Kidney epithelial cell (primary cell): ENCODE results near the gene MX2. TPM values are rescaled to one million over a fixed set of nuclear protein-coding genes. Genes with fewer than 3 reads are reported as not detected.
"Not testable (repeated sequence)": the region's sequence is repeated elsewhere in the genome, so short reads cannot be mapped to it uniquely, and the experiment has no call there.

Experiments used
- DNase-seq: peaks from one replicate; pipeline ENCODE4 v3.0.0-alpha.2; 2010; ENCODE audit warnings: low read depth
- H3K27me3 ChIP-seq: 2 replicates; pipeline ENCODE4 v1.6.0; 2011; ENCODE audit warnings: low read length; ENCODE audit not compliant: control insufficient read depth, insufficient read depth
- H3K36me3 ChIP-seq: 2 replicates; pipeline ENCODE4 v1.5.1; 2011; ENCODE audit warnings: low read length; ENCODE audit not compliant: control insufficient read depth, insufficient read depth
- H3K4me3 ChIP-seq: 2 replicates; pipeline ENCODE4 v1.5.1; 2011; ENCODE audit warnings: low read depth, mild to moderate bottlenecking, control low read depth, low read length
- CTCF ChIP-seq: IDR thresholded peaks from 2 replicates; pipeline ENCODE4 v1.5.1; 2011; ENCODE audit warnings: mild to moderate bottlenecking, moderate library complexity, low read length, control low read depth, inconsistent platforms; ENCODE audit not compliant: insufficient read depth, poor library complexity, severe bottlenecking
- total RNA-seq: library from RNA; depleted of rRNA; stranded (reverse); fragments of >200 nt; gene quantifications from 2 replicates; pipeline ENCODE4 v1.2.3, GENCODE V29; 2015

The MX2 gene, protein sequence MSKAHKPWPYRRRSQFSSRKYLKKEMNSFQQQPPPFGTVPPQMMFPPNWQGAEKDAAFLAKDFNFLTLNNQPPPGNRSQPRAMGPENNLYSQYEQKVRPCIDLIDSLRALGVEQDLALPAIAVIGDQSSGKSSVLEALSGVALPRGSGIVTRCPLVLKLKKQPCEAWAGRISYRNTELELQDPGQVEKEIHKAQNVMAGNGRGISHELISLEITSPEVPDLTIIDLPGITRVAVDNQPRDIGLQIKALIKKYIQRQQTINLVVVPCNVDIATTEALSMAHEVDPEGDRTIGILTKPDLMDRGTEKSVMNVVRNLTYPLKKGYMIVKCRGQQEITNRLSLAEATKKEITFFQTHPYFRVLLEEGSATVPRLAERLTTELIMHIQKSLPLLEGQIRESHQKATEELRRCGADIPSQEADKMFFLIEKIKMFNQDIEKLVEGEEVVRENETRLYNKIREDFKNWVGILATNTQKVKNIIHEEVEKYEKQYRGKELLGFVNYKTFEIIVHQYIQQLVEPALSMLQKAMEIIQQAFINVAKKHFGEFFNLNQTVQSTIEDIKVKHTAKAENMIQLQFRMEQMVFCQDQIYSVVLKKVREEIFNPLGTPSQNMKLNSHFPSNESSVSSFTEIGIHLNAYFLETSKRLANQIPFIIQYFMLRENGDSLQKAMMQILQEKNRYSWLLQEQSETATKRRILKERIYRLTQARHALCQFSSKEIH
- total RNA-seq: 1.2 and 1.4 TPM in 2 replicates

GRCh38 chr21:41361786-41362604 is at the start of gene MX2:
TSS of gene MX2 (plus strand) at chr21:41362027. CDS start at chr21:41376907, 14,880 bp downstream.
- DNase-seq: no peak
- Histone ChIP-seq H3K4me3 (no peak within 1 kb of the TSS), H3K36me3 (no peaks in the 10 kb centered on the region)

DNA sequence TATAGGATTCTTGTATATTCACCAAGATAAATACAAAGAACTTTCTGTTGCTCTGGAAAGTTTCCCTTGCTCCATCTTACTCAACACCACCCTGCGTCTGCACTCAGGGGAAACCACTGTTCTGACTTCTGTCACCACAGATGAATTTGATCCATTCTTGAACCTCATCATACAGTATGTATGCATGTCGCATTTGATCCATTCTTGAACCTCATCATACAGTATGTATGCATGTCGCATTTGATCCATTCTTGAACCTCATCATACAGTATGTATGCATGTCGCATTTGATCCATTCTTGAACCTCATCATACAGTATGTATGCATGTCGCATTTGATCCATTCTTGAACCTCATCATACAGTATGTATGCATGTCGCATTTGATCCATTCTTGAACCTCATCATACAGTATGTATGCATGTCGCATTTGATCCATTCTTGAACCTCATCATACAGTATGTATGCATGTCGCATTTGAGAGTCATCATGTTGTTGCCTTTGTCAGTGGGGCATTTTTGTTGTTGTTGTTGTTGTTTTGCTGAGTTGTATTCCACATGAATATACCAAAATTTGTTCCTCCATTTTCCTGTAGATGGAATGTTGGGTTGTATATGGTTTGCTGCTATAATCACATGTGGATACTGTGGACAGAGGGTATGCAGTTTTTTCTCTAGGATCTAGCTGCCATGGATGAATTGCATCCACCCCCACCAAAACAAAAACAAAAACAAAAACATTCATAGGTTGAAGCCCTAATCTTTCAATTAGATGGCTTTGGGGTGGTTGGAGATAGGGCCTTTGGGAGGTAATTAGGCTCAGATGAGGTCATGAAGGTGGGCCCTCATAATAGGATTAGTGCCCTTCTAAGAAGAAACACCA is 48.3 kb upstream of the MX2 start:
- H3K4me3 ChIP-seq, DNase-seq, H3K36me3 ChIP-seq: not testable (repeated sequence)
- peaks cover 23% of the 10 kb centered on the region for H3K27me3 ChIP-seq

More at GRCh38 chr21:41361786-41362604, at the start of gene MX2:
- TF ChIP-seq CTCF: no peak
- peaks cover 4% of the 10 kb centered on the region for H3K27me3 ChIP-seq

DNA sequence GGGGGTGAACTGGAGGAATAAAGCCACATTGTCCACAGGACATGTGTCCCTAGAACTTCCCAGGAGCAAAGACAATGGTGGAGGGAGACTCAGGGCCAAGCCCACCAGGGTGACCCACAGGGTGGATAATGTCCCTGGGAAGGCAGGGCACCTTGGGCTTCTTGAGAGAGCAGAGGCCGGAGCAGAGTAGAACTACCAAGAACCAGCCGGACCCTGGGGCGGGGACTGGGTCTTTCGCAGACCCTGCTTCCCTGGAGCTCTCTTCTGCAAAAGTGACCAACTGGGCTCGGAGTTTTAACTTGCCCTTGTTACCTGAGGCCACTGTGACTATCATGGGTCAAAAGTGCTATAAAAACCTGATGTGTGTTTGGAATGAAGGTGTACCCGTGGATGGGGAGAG is 46.1 kb upstream of the MX2 start:
- Histone ChIP-seq H3K27me3 (peaks cover 23% of the 10 kb centered on the region), H3K36me3 (no peaks in the 10 kb centered on the region), H3K4me3 (no peak overlapping the region)
- TF ChIP-seq CTCF: no peak
- no peak for DNase-seq

DNA sequence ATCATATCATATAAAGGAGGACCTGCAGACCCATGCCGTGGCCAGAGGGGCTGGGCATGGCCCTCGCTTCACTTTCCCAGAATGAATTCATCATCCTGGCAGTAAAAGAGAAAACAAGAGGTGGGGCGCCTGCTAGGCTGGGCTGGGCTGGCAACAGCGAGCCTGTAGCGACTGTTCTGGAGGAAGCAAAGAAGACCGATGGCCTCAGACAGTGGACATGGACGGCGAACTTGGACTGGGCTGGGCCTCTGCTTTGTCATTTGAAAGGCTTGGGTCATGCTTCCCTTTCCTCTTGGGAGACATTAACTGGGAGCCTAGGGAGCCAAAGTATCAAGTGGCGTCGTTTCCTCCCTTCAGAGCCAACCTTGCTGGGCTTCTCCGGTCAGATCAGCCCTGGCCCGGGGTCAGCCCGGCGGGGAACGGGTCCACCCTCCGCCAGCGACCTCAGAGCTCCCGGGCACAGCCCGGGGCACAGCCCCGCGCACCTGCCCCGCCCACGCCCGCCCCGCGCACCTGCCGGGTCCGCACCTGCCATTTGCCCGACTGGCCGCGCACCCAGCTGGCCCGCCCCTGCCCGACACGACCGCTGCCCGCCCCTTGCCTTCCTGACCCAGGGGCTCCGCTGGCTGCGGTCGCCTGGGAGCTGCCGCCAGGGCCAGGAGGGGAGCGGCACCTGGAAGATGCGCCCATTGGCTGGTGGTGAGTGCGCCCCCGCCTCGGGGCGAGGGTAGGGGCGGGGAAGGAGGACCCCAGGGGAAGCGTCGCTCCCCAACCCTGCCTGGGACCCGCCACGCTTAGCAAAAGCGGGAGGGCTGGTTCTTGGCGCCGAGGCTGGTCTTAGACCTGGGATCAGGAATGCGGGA is 45.4 kb upstream of the MX2 start, which contains the start of gene FAM3B:
Gene FAM3B, plus strand, starts transcription at position 602 of the 863 bp plus-strand sequence. Its CDS starts 79 bp downstream, at position 681.
- H3K36me3 ChIP-seq: no peaks in the 10 kb centered on the region

More for the DNA sequence above, 45.4 kb upstream of the MX2 start, which contains the start of gene FAM3B:
- no peak for TF ChIP-seq CTCF
- Histone ChIP-seq H3K27me3 (peaks cover 23% of the 10 kb centered on the region), H3K4me3 (peak within 1 kb of the TSS; percentile 22)
- DNase-seq: no peak
